MM.1S (cell line): ENCODE measurements around the gene TUBGCP3.

ENCODE experiments used
- EZH2 ChIP-seq: fragments of 300-600 bp; sonication (generic); optimal IDR thresholded peaks from 2 replicates; pipeline ENCODE3; 2017; ENCODE audit warnings: low read depth, mild to moderate bottlenecking, antibody characterized with exemption, low read length, mixed read lengths
- EZH2phosphoT487 ChIP-seq: fragments of 300-600 bp; sonication (generic); IDR thresholded peaks from 2 replicates; pipeline ENCODE4 v1.6.1; 2018; ENCODE audit warnings: antibody characterized with exemption, low read length
- TF ChIP-seq, protein P1 (sequence below): fragments of 300-600 bp; sonication (generic); IDR thresholded peaks from 2 replicates; pipeline ENCODE4 v1.5.1; 2016; ENCODE audit warnings: antibody characterized with exemption, low read length, mixed read lengths

DNA sequence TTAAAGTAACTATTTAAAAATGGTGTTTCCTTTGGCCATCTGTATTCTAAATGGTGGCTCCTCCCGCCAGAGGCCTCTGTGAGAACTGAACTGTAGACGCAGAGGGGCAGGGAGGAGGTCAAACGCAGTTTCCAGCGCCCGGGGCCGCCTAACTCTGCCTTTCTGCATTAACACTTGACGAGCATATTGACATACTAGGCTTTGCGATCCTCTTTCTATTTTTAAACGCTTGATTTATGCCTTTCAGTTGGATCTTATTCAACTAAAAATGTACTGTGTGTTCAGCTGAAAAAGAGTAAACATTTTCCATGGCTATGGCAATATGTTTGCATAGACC, 137.1 kb downstream of the TUBGCP3 start:
- TF ChIP-seq, protein P1, sequence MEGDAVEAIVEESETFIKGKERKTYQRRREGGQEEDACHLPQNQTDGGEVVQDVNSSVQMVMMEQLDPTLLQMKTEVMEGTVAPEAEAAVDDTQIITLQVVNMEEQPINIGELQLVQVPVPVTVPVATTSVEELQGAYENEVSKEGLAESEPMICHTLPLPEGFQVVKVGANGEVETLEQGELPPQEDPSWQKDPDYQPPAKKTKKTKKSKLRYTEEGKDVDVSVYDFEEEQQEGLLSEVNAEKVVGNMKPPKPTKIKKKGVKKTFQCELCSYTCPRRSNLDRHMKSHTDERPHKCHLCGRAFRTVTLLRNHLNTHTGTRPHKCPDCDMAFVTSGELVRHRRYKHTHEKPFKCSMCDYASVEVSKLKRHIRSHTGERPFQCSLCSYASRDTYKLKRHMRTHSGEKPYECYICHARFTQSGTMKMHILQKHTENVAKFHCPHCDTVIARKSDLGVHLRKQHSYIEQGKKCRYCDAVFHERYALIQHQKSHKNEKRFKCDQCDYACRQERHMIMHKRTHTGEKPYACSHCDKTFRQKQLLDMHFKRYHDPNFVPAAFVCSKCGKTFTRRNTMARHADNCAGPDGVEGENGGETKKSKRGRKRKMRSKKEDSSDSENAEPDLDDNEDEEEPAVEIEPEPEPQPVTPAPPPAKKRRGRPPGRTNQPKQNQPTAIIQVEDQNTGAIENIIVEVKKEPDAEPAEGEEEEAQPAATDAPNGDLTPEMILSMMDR = no peak
- TF ChIP-seq EZH2 (no peak), EZH2phosphoT487 (no peak)
